ENCODE data around the gene UPK3BL1.
"Not testable (repeated sequence)": the region's sequence is repeated elsewhere in the genome, so short reads cannot be mapped to it uniquely, and the experiment has no call there.

UPK3BL1 gene

GRCh38 chr7:102593637-102594334 lies 48.8 kb downstream of the UPK3BL1 start:
- DNase-seq (ENCODE audit: insufficient read length, low spot score); FAIRE-seq: not testable (repeated sequence)

- DNase-seq (ENCODE audit: insufficient read length, low spot score); FAIRE-seq: not testable (repeated sequence)
Observed at GRCh38 chr7:102592477-102593019, 50.0 kb downstream of the UPK3BL1 start.

GRCh38 chr7:102589857-102590256 lies 52.7 kb downstream of the UPK3BL1 start:
- FAIRE-seq: not testable (repeated sequence)

More at GRCh38 chr7:102589857-102590256, 52.7 kb downstream of the UPK3BL1 start:
- not testable (repeated sequence) for DNase-seq (ENCODE audit: insufficient read length, low spot score)
